ENCODE data around the gene ATXN2L.

DNA sequence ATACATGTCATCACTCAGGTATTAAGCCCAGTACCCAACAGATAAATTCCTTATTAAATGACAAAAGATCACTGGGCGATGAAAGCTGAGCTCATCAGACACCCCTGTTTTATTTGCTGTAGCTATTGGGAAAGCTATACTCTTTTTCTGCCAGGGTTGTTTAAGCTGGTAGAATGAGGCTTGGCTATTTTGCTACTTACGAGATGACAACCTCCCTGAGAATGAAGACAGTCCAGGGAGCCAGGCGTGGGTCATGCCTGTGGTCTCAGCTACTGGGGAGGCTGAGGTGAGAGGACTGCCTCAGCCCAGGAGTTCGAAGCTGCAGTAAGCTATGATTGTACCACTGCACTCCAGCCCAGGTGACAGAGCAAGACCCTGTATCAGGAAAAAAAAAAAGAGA, 36.5 kb downstream of the ATXN2L start:
- TF ChIP-seq, protein P1, sequence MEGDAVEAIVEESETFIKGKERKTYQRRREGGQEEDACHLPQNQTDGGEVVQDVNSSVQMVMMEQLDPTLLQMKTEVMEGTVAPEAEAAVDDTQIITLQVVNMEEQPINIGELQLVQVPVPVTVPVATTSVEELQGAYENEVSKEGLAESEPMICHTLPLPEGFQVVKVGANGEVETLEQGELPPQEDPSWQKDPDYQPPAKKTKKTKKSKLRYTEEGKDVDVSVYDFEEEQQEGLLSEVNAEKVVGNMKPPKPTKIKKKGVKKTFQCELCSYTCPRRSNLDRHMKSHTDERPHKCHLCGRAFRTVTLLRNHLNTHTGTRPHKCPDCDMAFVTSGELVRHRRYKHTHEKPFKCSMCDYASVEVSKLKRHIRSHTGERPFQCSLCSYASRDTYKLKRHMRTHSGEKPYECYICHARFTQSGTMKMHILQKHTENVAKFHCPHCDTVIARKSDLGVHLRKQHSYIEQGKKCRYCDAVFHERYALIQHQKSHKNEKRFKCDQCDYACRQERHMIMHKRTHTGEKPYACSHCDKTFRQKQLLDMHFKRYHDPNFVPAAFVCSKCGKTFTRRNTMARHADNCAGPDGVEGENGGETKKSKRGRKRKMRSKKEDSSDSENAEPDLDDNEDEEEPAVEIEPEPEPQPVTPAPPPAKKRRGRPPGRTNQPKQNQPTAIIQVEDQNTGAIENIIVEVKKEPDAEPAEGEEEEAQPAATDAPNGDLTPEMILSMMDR (IDR thresholded peaks at IDR 0.05), result no peak
- TF ChIP-seq POLR2A (IDR thresholded peaks at IDR 0.05) (no peak), POLR2AphosphoS5 (IDR thresholded peaks at IDR 0.05) (no peak)

All from prostate gland (tissue), 2 donors.